GM21381 (cell line): ENCODE results near the gene UGT1A5.

ENCODE experiments used
- ATAC-seq: cut with Tn5 transposase; IDR thresholded peaks from one replicate; pipeline ENCODE4 v1.9.1; 2021; ENCODE audit warnings: mild to moderate bottlenecking, moderate library complexity; ENCODE audit not compliant: unreplicated experiment

Gene UGT1A5

DNA sequence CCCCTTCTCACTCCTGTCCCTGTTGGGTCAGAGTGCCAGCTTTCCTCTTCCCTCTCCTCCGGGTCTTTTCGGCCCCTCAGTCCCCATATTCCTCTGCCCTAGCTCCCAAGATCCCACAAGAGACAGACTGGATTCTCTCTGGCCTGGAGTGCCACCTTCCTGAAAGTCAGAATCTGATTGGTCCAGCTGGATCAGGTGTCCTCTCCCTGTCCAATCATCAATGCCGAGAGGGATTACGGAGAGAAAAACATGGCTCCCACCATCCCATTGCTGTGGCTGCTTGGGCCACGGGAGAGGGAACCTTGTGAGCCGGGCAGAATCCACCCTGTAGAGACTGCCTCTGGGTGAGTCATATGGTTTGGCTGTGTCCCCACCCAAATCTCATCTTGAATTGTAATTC is 62.7 kb downstream of the UGT1A5 start:
- no peak for ATAC-seq

DNA sequence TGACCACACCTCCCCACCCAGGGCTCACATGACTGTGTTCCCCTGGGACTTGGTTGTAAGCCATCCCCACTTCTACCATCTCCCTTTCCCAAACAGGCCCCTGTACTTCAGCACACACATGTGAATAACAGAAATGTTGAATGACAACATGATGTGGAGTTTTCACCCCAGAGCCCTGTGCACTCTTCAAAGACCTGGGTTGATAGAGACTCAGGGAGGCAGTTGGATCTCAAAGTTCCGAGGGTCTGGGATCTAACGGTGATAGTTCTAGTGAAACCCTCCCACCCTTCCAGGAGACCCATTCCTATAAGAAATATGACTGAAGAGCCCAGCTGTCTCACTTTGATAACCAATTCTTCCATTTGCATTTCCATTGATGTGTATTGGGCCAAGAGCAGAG is 65.3 kb downstream of the UGT1A5 start, which contains the start of gene MROH2A:
TSS of gene MROH2A (plus strand) at position 301 of the 400 bp plus-strand sequence. CDS start 1,029 bp downstream, outside the sequence.
- no peak for ATAC-seq

DNA sequence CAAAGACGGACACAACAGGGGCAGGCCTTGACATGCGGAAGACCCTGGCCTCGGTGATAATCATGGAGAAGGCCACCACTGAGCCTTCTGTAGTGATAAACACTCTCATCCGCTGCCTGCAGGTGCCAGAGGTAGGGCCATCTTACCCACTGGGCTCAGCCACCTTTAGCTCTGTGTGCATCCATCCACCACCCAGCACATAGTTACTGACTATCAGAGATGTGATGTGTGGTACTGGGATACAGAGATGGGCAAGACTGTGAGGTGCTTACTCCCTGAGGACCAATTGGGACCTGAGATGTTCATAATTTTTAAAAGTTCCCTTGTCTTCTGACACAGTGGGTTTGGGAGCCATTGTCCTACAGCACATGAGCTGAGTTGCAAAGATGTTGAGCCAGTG is 67.0 kb downstream of the UGT1A5 start:
- ATAC-seq, result no peak

DNA sequence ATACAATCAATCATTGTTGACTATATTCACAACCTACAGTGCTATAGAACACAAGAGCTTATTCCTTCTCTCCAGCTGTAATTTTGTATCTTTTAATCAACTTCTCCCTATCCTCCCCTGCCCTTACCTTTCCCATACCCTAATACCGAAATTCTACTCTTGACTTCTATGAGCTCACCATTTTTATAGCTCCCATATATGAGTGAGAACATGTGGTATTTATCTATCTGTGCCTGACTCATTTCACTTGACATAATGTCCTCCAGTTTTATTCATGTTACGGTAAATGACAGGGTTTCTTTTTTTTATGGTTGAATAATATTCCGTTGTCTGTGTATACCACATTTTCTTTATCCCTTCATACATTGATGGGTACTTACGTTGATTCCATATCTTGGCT is 68.1 kb downstream of the UGT1A5 start:
- no peak for ATAC-seq

DNA sequence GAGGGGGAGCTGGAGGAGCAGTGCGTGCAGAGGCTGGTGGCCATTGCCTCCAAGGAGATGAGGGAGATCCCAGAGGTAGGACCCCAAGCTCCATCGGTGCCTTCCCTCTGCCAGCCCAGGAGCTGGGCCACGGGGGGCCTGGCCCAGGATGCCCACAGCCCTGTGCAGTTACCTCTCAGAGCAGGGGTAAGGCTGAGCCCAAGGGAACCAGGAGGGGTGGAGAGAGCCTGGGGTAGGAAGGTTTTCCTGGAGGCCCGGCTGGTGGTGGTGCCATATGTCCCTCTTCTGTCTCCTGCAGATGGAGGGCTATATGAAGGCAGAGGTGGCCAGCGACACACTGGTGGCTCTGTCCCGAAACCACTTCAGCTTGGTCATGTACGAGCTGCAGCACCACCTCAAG is 76.8 kb downstream of the UGT1A5 start:
- ATAC-seq, result no peak

DNA sequence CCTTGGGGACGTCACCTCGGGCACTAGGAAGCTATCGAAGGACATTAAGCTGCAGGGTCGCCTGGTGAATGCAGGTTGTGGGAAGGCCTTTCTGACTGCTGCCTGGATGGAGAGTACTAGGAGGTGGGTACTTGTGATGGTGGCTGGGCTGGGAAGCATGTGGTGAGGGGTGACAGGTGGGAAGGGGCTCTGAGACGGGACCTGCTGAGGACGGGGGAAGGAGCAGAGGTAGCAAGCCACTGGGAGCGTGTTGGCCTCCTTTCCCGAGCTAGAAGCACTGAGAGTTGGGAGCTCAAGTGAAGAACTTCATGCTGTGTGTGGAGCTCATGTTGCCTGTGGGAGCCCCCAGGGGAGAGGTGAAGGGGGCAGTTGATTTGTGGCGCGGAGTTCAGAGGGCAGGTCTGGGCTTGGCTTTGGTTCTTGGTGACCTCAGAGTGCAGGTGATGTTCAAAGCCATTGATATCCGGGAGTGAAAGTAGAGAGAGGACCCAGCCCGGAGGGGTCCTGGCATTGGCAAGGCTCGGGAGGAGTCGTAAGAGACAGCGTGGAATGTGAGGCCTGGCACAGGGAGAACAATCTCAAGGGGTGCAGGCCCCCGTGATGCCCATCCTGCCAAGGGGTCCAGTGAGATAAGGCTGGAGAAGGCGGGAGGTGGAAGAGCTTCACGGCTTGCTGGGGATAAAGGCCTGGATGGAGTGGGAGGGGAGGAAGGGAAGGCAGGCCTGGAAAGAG is 78.6 kb downstream of the UGT1A5 start:
- ATAC-seq, result no peak

DNA sequence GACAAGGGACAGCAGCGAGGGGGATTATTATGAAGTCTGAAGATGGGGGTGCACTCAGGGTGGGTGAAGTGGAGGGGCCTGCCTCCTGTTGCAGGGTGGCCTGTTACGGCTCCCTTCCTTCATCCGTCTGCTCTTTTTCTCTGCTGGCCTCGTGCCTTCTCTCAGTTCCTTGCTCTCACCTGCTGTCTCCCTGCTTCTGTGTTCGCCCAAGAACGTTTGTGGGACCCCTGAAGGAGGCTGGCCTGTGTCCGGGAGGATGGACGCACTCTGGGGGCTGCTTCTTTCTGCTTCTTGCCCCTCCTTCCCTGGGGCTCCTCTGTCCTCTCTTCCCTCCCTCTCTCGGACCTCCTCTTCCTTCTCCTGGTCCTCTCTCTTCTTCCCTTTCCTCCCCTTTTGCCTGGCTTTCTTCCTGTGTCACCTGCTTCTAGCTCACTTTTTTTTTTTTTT is 79.2 kb downstream of the UGT1A5 start:
- ATAC-seq, result no peak

DNA sequence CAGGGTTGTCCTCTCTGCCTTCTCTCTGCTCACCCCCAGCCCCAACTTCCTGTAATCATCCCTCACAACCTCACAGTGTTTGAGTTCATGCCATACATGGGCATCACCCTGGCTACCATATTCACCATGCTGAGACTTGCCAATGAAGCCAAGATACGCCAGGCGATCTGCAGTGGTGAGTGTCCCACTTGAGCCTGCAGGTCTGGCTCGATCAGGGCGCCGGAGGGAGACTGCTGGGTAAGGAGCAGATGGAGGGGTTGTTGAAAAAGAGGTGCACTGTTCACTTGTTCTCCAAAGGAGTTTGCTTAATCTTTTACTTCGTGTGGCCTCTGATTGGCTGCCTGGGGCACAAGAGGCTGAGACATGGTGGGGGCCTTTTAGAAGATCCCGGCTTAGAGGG is 80.0 kb downstream of the UGT1A5 start:
- no peak for ATAC-seq

DNA sequence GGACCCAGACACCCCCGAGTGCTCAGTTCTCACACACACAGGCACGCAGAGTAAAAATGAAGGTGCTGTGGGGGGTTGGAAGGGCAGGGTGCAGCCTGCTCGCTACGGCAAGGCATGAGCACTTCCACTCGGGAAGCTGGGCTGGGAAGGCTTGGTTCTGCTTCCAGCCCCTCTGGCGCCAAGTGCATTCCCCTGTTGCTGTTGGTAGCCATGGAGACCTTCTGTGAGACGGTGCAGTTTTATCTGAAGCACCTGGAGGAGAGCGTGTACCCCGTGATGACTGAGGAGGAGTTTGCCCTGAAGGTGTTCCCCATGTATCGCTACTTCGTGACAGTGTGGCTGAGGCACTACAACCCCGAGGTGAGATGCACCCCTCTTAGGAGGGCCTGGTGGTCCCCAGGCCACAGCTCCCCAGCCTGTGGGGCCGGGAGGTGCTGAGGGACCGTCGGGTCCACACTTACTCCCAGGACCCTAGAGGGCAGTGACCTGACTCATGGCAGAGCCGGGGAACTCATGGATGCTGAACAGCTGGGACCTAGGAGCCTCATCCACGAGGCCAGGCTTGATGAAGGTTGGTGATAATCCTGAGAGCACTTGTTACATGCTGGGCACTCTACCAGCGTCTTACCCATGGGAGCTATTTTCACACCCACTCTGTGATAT is 80.9 kb downstream of the UGT1A5 start:
- no peak for ATAC-seq

DNA sequence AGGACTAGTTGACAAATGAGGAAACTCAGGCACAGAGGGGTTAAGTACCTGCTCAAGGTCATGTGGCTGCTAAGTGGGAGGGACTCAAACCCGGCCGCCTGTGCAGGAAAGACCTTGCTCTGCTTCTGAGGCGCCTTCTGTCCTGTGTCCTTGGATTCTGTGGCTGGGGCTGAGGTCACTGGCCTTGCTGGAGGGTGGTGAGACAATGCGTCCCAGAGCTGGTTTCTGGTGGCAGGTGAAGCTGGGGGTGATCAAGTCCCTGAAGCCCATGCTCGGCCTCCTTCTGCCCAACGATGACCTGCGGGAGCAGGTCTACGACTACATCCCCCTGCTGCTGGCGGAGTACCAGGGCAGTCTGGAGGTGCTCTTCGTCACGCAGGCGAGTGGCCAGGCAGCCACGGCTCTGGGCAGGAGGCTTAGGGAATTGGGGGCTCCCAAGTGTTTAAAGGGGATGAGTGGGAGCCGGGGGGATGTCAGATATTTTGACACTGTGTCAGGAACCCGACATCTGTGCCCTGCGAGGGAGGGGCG is 81.5 kb downstream of the UGT1A5 start:
- no peak for ATAC-seq

DNA sequence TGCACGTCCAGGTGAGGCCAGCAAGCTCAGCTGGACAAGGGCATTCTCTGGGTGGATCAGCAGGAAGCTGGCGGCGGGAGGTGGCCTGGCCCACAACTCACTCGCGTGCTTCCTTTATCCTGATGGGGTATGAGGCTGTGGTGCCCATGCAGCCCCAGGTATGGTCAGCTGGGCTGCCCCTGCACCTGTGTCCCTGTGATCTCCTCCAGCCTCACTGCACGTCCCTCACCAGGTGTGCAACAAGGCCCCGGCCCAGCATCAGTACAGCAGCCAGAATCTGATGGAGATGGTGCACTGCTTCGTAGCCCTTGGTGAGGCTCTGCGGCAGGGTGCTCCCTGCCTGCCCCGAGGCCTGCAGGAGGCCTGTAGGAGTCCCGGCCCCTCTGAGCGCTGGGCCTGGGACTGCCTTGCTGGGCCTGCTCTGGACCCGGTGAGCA is 83.0 kb downstream of the UGT1A5 start:
- no peak for ATAC-seq

DNA sequence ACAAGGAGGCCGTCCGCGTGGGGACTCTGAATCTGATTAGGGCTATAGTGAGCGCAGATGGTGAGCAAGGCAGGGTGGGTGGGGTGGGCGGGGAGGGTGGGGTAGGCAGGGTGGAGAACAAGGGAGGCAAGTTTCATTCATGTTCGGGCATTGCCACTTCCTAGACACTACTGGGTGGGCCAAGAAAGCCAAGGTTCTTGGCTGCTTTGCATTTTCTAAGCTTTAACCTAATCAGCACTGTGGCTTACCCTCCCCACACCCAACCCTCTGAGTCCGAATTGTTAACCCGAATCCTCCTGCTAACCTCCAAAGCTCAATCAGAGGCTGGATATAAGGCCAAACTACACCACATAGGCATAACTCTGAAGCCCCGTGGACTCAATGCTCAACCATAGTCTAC is 83.5 kb downstream of the UGT1A5 start:
- ATAC-seq, result no peak

DNA sequence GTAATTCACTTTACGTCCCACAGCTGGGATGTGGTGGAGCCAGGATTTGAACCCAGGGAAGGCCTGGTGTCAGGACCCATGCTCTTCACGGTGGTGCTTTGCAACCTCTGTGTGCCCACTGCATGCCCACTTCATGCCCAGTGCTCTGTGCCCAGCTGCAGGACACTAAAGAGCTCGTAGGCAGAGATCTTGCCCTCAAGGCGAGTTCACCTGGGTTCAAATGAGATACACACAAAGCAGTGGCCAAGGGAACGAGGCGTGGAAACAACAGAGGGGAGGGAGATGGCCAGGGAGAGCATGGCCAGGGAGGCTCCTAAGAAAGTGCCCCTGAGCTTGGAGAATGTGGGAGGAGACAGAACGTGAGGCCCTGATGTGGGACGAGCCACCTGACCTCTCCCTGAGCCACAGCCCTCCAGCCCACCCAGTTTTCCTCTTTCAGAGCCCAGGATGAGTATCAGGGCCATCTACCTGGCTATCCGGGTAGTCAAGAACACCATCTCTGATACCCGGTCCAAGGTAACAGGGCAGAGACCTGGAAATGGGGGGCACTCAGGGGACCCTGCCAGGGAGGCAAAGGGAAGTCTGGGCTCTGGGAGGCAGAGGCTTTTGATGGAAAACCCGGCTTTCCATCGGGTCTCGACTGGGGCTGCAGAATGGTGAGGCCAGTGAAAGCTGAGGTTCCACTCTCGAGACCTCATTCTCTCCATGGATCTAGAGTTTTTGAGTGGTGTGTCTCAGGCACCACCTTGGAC is 85.8 kb downstream of the UGT1A5 start:
- no peak for ATAC-seq

DNA sequence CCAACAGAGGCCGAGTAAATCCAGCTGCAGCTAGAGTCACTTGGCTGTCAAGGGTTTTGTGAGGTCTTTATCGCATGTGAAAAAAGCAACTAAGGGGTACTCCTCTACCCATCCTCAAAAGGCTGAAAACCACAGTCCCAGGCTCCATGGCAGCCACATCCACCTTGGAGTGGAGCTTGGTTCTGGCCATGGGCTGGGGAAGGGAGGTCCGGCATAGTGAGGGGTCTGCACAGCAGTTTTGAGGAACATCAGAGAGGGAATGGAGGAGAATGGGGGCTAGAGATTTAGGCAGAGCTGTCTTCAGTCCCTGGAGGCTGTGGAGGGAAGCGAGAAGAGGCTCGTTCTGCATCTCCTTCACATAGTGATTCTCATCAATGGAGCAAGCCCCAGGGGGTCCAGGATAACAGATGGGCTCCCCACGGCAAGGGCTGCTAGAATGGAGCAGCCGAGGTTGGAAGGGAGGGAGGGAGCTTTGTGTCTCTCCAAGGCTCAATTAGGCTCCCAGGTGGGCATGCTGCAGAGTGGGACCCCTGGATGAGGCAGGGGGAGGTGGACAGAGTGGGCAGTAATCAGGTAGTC is 86.5 kb downstream of the UGT1A5 start:
- no peak for ATAC-seq

DNA sequence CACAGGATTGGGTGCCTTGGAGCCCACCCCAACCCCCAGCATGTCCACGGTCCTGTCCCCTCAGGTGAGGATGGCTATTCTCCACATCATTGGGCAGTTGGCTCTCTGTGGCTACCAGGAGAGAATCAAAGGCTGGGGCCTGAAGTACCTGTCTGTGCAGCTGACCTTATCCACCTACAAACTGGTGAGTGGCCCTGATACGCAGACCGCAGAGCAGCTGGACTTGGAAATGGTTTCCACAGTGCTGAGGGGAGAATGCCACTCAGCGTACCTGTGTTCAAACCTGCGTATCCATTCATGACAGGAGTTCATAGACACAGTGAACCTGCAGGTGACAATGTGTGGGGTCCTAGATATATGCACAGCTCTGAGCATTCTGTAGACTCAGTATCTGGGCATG is 87.0 kb downstream of the UGT1A5 start:
- no peak for ATAC-seq

DNA sequence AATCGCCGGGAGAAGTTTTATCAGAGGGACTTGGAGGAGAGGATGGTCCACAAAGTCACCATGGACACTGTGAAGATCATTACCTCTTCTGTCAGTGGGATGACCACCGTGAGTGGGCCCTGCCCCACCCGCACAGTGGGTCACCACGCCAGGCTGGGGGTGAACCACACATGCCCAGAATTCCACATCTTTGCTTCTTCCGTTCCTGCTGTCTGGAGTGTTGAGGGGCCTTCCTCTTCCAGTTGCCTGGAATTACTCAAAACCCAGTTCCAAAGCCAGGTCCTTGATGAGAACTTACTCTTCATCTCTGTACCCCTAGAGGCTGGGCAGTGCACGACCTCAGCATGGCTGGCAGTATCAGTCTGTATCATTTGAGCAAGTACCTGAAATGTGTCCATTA is 87.5 kb downstream of the UGT1A5 start:
- ATAC-seq, result no peak

DNA sequence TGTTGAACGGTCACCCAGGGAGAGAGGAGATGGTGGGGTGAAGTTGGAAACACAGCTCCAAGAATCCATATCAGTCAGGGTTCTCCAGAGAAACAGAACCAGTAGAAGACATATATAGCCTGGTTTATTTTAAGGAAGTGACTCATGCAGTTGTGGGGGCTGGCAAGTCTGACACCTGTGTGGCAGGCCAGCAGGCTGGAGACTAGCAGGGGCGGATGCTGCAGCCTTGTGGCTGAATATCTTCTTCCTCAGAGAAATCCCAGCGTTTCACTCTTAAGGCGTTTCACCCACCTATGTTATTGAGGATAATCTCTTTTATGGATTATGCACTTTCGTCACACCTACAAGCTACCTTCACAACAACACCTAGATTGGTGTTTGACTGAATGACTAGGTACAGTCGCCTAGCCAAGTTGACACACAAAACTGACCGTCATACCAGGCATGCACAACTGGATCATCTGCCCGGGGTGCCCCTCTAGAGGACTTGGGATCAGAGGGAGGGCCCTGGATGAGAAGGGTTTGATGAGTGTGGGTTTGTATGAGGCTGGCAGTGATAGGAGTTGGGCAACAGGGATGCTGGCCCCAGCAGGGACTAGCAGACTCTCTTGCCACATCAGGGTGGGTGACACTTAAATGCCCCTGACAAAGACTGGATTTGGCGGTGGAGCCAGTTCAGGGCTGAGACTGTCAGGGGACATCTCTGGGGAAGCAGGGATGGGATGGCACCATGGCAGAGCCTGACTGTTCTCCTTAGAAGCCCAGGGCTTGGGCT is 88.8 kb downstream of the UGT1A5 start:
- ATAC-seq, result no peak

DNA sequence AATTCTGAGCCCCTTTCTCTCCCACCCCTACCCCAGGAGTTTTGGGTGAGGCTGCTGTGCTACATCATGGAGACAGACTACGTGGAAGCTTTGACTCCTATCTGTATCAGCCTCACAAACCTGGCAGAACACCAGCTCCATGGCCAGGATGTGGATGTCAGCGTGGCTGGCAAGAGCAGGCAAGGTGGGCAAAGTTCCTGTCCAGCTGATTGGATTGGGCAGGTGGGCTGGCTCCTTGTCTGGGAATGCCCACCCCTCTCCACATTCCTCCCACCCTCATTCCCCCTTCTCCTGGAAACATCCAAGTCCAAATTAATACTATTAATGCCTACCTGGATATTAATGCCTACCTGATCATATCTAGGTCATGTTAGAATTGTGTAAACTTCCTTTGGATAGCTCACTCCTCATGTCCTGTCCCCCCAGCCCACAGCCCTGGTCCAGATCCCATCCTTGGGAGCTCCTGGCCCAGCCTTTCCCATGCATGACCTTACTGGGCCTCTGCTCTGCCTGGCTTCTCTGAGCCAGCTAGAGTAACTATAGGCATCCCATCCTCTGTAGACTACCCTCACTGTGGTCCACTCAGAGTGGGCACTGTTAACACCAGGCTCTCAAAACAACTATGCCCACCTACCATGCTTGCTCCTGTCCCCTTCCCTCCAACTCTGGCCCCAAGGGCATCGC is 89.6 kb downstream of the UGT1A5 start:
- no peak for ATAC-seq

DNA sequence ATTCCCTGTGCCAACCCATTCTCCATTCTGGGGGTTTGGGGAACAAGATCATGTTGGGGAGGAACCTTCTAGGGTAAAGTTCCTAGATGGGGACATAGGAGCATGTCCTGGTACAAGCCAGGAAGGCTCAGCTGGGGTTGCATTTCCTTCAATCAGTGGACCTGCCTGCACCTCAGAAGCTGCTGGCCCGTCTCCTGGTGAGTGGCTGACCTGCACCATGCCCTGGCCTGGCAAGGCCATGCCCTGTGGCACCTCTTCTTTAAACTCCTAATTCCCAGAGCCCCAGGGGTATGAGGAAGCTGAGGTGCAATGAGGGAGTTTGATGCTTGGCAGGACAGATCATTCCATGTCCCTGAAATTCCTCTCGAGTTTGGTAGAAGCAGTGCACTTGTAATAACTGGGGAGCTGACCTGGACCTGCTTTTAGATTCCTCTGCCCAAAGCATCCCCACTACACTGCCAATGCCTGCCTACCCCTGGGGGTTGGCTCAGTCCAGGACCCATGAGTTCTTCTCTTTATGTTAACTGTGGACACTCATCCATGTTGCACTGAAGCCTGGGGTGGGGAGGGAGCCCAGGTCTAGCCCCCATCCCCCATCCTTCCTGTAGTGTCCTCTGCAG is 90.7 kb downstream of the UGT1A5 start:
- no peak for ATAC-seq
